ENCODE results near the gene ADAM15.

The ADAM15 gene

DNA sequence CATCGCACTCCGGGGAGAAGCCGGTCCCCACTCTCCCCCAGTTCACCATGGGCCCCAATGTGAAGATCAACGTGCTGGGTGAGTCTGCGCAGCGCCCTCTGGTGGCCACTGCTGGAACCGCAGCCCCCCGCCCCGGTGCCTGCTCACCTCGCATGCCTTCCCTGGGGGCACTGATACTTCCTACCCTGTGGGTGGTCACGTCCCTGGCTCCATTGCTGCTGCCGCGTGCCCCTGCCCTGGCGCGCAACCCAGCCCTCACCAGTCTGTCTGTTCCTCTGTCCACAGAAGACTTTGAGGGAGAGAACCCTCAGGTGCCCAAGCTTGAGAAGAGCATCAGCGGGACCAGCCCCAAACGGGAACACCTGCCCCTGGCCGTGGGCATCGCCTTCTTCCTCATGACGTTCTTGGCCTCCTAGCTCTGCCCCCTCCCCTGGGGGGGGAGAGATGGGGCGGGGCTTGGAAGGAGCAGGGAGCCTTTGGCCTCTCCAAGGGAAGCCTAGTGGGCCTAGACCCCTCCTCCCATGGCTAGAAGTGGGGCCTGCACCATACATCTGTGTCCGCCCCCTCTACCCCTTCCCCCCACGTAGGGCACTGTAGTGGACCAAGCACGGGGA, 35.1 kb downstream of the ADAM15 start:
- DNase-seq (ENCODE audit: low spot score), result peak; percentile 74

DNA sequence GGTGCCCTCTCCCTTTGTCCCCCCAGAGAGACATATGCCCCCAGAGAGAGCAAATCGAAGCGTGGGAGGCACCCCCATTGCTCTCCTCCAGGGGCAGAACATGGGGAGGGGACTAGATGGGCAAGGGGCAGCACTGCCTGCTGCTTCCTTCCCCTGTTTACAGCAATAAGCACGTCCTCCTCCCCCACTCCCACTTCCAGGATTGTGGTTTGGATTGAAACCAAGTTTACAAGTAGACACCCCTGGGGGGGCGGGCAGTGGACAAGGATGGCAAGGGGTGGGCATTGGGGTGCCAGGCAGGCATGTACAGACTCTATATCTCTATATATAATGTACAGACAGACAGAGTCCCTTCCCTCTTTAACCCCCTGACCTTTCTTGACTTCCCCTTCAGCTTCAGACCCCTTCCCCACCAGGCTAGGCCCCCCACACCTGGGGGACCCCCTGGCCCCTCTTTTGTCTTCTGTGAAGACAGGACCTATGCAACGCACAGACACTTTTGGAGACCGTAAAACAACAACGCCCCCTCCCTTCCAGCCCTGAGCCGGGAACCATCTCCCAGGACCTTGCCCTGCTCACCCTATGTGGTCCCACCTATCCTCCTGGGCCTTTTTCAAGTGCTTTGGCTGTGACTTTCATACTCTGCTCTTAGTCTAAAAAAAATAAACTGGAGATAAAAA, 35.9 kb downstream of the ADAM15 start:
- DNase-seq (ENCODE audit: low spot score), result no peak

DNA sequence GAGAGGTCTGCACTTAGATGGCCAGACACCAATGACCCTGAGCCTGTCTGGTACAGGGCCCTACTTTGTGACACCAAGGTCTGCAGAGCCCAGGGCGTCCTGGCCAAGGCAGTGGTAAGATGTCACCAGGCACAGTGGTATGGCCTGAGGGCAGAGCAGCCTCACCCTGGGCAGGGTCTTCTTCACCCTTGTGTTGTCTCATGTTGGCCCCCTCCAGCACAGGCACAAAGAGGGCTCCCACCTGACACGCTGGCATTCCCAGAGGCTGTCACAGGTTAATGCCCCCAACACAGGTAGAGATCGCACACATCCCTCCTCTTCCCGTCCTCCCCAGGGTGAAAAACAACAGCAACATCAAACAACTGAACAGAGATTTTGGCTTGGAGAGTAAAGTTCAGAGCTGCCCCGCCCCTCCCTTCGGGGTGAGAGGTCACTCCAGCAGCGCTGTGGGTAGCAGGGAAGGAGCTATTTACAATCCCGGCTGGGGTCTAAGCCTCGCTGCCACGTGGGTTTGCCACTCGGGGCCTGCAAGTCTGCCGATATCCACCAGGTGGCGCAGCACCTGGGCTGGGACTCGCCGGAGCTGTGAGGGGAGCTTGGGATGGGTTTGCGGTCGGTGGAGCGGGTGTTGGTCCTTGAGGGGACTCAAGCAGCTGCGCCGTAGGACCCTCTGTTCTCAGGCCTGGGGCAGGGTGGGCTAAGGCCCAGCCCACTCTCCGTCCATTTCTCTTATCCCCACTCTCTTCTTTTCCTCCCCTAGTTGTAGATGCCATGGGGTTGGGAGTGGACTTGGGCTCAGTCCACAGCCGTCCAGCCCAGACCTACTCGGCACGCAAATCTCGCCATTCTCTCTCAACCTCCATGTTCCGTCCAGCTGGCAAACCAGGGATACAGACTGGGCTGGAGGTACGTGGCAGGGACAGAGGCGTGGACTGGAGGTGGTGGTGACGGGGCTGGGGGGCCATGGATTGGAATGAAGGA, 40.2 kb downstream of the ADAM15 start:
- DNase-seq (ENCODE audit: low spot score), result peak; percentile 82

DNA sequence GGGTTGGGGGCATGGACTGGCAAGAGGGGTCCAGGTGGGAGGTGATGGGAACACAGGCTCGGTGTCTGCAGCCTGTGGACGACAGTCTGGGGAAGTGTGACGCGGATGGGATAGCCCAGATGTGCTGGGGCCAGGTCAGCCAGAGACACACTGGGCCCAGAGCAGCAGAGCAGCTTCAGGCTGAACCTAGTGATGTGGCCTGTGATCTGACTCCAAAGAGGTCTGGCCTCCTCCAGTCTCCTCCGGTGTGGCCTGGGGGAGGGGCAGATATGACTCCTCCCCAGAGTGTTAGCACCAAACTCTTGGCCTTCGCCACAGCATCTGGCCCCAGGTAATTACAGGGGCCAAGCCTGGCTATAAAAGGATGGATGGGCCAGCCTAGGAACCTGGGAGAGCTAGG, 41.0 kb downstream of the ADAM15 start:
- no peak for DNase-seq (ENCODE audit: low spot score)

DNA sequence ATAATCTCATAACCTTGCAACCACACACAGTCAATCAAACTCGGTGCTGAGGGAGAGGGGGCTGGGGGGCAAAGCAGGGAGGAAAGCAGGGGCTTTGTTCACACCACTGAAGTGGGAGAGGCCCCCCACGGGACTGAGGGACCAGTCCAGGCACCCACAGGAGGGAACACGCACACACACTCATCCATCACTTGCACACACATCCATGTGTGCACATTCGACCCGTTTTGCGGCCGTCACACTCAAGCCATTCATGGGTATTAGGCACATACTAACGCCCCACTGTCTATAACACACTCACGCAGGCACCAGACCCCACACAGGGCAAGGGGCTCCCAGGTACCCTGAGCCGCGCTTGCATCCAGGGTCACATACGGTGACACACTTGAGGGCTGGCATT, 41.5 kb downstream of the ADAM15 start:
- DNase-seq (ENCODE audit: low spot score), result no peak

DNA sequence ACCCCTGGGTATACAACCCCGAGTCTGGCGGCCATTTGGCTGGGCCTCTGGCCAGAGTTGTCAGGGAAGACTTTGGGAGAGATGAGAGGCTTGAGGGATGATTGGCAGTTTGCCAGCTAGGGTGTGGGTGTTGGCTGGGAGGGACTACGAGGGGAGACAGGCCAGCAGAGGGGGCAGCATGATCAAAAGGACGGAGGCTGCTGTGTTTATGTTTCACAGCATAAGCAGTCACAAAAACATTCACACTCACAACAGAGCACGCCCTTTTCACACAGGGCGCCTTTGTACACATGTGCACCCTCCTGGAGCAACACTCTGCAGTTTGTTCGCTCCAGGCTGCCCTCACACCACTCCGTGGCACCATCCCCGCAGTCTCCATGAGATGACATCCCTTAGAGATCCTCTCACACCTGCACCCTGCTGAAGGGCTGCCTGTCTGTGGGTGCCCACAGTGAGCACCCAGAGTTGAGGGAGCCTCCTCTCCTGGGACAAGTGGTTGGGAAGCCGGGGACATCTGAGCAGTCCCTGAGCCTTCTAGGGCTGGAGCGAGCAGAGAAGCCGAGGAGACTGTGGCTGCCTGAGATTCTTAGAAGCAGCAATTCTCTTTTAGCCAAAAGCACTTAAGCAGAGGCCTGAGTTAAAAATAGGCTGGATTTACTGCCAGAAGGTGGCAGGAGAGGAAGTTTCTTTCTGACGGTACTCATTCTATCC, 43.0 kb downstream of the ADAM15 start:
- no peak for DNase-seq (ENCODE audit: low spot score)

DNA sequence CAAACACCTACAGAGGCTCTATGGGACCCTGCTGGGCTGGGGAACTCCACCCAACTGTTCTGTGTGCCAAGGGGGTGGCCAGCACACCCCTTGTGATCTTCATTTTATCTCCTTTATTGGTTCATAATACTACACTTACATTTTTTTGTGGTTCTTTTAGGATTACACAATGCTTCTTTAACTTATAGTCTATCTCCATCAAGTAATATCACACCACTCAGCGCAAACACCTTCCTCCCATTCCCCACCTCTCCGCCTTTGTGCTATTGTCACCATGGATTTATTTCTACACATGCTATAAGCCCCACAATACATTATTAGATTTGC, 43.5 kb downstream of the ADAM15 start:
- no peak for DNase-seq (ENCODE audit: low spot score)

DNA sequence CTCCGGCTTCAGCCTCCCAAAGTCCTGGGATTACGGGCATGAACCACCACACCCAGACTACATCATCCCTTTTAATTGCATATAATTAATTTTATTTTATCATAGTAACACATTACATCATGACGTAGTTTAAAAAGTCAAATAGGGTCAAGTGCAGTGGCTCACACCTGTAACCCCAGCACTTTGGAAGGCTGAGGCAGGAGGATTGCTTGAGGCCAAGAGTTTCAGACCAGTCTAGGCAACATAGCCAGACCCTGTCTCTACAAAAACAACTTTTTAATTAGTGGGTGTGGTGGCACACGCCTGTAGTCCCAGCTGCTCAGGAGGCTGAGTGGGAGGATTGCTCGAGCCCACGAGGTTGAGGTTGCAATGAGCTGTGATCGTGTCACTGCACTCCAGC, 48.2 kb downstream of the ADAM15 start:
- DNase-seq (ENCODE audit: low spot score), result no peak

DNA sequence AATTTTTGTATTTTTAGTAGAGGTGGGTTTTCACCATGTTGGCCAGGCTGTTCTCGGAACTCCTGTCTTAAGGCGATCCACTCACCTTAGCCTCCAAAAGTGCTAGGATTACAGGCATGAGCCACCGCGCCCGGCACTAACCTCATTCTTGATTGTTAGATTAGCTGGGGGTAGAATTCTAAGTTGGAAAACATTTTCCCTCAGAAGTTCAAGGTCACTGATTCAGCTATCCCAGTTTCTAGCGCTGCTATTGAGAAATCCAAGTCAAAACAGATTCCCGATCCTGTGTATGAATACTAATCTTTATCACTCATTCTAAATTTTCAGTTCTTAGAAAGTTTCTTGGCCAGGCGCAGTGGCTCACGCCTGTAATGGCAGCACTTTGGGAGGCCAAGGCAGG, 52.2 kb downstream of the ADAM15 start:
- DNase-seq (ENCODE audit: low spot score), result no peak

DNA sequence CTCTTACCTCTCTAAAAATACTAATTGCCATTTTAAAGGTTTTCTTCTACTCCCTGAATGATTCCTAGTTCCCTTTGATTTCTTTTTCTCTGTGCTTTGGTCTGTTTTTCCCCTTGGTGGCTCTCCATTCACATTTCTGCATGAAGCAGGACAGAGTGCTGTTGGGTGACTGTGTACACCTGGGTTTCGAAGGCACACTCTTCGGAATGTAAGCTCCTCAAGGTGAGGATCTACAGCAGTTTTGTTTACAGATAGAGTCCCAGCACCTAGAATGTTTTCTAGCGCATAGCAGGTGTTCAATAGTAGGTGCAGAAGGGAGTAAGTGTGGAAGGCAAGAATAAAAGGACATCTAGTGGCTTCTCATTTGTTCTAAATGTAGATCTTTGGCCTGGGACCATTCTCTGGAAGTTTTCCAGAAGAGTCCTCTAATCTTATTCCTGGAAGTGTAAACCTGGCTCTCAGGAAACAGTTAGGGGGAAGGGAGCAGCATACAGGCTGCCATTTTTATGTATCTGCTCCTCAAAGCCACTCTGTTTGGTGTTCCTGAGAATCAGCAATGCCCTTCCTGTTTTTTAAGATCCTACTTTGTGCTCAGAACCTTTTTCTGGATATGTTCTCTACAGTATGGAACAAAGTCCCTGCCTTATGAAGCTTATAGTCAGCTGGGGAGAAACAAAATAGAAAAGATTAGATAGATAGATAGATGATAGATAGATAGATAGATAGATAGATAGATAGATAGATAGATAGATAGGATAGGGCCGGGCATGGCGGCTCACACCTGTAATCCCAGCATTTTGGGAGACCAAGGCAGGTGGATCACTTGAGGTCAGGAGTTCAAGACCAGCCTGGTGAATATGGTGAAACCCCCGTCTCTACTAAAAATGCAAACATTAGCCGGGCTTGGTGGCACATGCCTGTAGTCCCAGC, 53.8 kb downstream of the ADAM15 start:
- DNase-seq (ENCODE audit: low spot score), result no peak

DNA sequence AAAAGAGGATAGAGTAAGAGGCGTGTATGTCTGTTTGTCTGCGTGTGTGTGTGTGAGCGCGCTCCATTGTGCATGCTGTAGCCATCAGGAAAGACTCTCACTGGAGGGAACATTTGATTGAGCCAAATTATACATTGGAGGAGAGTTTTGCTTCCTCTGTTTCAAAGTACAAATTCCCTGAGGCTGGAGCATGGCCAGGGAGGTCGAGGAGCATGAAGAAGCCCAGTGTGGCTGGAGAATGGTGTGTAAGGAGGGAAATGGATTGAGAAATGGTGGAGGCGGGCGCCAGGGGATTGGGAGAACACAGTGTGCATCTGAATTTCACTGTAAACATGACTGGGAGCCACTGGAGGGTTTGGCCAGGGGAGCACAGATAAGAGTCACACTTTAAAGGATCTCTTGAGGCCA, 54.5 kb downstream of the ADAM15 start:
- DNase-seq (ENCODE audit: low spot score), result no peak

DNA sequence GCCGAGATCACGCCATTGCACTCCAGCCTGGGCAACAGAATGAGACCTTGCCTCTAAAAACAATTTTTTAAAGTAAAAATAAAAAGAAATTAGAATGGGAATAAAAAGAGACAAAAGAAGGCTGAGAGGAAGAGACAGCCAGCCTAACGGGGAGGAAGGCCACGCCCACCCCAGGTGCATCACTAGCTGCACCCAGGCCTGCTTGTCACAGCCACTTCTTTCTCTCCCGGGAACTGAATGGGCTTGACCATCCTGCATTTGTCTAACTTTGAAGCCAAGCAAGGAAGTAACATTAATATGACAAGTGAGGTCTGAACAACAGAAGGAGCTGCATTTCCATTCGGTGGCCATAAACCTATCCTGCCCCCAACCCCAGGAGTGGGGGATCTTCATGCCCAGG, 55.7 kb downstream of the ADAM15 start:
- no peak for DNase-seq (ENCODE audit: low spot score)

DNA sequence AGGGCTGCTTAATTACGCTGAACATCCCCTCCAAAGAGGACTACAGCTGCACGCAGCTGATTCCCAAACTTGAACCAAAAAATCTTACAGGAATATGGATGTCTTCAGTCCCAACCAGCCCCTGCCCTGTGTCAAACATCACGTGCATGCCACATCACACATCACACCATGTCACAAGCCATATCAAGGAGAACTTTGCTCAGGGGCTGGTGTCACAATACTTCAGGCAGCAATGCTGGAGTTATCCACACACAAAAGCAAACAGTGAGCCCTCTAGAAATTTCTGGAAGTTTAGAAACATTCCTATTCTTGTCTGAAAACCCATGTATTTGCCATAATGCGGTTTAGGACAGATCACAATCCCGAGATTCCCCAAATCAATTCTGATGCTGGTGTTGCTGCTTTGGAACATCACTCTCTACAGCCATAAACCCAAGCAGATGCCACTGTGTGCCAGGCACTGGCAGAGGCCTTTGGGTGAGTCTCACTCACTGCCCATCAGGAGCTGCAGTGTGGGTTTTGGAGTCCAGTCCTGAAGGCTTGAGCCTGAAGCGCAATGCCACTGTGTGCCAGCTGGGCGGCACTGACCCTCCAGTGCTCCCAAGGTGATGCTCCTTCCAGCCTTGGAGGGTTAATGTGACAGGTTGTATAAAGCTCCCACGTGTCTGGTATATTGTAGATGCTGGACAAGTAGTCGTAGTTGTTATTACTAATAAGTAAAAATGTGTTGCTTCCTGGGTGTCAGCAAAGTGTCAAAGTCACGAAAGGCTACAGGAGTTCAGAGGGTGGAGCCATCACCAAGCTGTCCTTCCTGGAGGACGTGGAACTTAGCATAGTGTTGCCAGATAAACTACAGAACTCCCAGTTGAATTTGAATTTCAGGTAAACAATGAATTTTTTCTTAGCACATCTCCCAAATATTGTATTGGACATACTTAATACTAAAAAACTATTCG, 56.5 kb downstream of the ADAM15 start:
- no peak for DNase-seq (ENCODE audit: low spot score)

DNA sequence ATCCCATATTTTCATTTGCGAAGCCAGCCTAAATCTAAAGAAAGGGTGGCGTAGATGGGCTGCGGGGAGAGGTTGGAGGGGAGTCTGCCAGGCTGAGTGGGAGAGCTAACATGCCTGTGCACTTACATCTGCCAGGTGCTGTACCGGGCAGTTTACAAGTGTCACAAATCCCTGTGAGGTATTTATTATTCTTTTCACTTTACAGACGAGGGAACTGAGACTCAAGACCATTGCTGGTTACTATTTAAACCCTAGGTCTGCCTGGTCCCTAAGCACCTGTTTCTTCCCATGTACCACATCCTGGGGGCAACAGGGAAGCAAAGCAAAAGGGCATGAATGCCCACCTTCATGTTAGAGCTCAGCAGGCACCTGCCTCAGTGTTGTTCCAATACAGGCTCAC, 57.2 kb downstream of the ADAM15 start:
- DNase-seq (ENCODE audit: low spot score), result no peak

DNA sequence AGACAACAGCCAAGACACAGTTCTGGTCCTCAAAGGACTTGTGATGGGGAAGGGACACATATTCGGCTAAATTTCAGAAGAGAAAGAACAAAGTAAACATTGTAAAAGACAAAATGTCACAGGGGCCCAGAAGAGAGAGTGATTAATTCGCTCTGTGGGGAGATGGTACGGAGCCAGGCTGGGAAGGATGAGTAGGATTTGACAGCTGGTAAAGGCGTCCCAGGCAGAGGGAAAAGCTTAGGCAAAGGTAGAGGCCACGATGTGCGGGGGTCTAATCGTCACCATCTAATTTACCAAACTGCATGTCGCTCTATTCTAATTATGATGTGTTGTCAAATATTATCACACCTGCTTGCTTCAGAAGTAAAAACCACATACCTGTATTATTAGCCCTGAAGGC, 59.3 kb downstream of the ADAM15 start:
- no peak for DNase-seq (ENCODE audit: low spot score)

DNA sequence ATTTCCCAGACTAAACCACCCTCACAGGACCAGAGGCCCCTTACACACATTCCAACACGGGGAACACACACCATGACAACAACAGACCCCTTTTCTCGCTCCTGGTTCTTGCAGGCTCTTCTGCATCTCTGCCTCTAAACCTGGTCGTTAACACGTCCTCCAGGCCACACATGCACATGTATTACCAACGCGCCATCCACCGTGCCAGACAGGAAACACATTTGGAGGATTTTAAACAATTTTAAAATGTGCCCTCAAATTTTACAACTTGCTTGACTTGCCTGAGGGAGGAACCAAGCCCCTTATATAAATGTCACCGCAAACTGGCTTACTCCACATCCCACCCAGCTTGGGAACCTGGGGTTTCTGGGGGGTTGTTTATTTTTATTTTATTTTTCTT, 59.7 kb downstream of the ADAM15 start:
- DNase-seq (ENCODE audit: low spot score), result no peak

Data from CD4-positive, alpha-beta T cell treated with Interleukin-15 for 4 hours (primary cell).